GM12891 (cell line): ENCODE data around the gene MAP3K9.

Source experiments
- POLR2A ChIP-seq: IDR thresholded peaks from 2 replicates; pipeline ENCODE4 v1.6.1; 2011; ENCODE audit warnings: low read depth, low read length, control low read depth
- POLR2AphosphoS5 ChIP-seq: IDR thresholded peaks from 2 replicates; pipeline ENCODE4 v1.6.1; 2011; ENCODE audit warnings: low read depth, low read length, control low read depth
- POU2F2 ChIP-seq: IDR thresholded peaks from 2 replicates; pipeline ENCODE4 v1.6.1; 2011; ENCODE audit warnings: low read depth, mild to moderate bottlenecking, control low read depth, low read length, moderate library complexity
- SPI1 ChIP-seq: IDR thresholded peaks from 2 replicates; pipeline ENCODE4 v1.6.1; 2011; ENCODE audit warnings: low read depth, low read length, control low read depth
- TAF1 ChIP-seq: IDR thresholded peaks from 2 replicates; pipeline ENCODE4 v1.6.1; 2011; ENCODE audit warnings: low read depth, low read length, control low read depth

DNA sequence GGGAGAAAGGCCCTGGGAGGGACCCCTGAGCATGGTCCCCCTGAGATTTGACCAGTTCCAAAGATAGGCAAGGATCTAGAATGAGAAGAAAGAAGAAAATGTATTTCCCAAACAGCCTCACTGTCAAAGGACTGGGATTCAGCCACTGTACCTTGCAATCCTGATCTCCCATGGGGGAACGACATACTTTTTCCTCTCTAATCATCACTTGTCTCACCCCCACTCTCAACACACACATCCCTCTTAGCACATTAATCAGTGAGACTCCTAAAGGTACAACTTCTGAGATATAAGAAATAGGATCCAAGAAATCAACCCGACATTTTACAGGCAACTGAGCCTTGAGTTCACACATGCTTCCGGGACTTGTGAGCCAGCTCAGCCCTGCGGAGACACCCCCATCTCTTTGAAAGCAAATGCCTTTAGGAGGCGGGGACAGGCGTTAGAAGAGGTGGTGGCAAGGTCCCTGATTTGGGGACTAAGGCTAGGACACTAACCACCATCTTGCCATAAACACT, 1.4 kb downstream of the MAP3K9 start:
- TF ChIP-seq POU2F2 (no peak), TAF1 (no peak), POLR2A (no peak), POLR2AphosphoS5 (no peak), SPI1 (no peak)
